Measurements from ENCODE around the gene WDR36. TPM values are rescaled to one million over a fixed set of nuclear protein-coding genes. Genes with fewer than 3 reads are reported as not detected.

Gene WDR36
- total RNA-seq, 1 donor from 2014 or later = 17.6 TPM

- TF ChIP-seq CTCF (IDR thresholded peaks at IDR 0.05) = peak; percentile 72
- H3K27ac Mint-ChIP-seq (ENCODE audit: unreplicated experiment) = no peak overlapping the region
- no peaks in the 10 kb centered on the region for H3K9me3 Mint-ChIP-seq (ENCODE audit: low read depth)
- no peak for DNase-seq (ENCODE audit: low spot score)
- H3K4me3 Mint-ChIP-seq (ENCODE audit: unreplicated experiment) = no peak overlapping the region
- H3K27me3 Mint-ChIP-seq (ENCODE audit: low read depth) = peaks cover 52% of the 10 kb centered on the region
- H3K36me3 Mint-ChIP-seq (ENCODE audit: low read depth) = no peaks in the 10 kb centered on the region
- no peaks in the 10 kb centered on the region for H3K4me1 Mint-ChIP-seq (ENCODE audit: low read depth)
These were observed 28.3 kb upstream of the WDR36 start for GRCh38 chr5:111063709-111064322.

- Mint-ChIP-seq H3K4me1 (ENCODE audit: low read depth) (peaks cover 11% of the 10 kb centered on the region), H3K36me3 (ENCODE audit: low read depth) (no peaks in the 10 kb centered on the region), H3K4me3 (ENCODE audit: unreplicated experiment) (no peak overlapping the region), H3K27me3 (ENCODE audit: low read depth) (peaks cover 69% of the 10 kb centered on the region), H3K27ac (ENCODE audit: unreplicated experiment) (no peak overlapping the region), H3K9me3 (ENCODE audit: low read depth) (no peaks in the 10 kb centered on the region)
- no peak for TF ChIP-seq CTCF (IDR thresholded peaks at IDR 0.05)
- DNase-seq (ENCODE audit: low spot score) = no peak
These were observed 25.7 kb upstream of the WDR36 start for GRCh38 chr5:111066261-111066938.

GRCh38 chr5:111068213-111068612 lies 23.9 kb upstream of the WDR36 start:
- no peaks in the 10 kb centered on the region for H3K36me3 Mint-ChIP-seq (ENCODE audit: low read depth)
- peaks cover 77% of the 10 kb centered on the region for H3K27me3 Mint-ChIP-seq (ENCODE audit: low read depth)
- DNase-seq (ENCODE audit: low spot score) = no peak
- TF ChIP-seq CTCF (IDR thresholded peaks at IDR 0.05) = no peak
- H3K4me1 Mint-ChIP-seq (ENCODE audit: low read depth) = peaks cover 12% of the 10 kb centered on the region
- H3K4me3 Mint-ChIP-seq (ENCODE audit: unreplicated experiment) = no peak overlapping the region
- no peak overlapping the region for H3K27ac Mint-ChIP-seq (ENCODE audit: unreplicated experiment)
- H3K9me3 Mint-ChIP-seq (ENCODE audit: low read depth) = no peaks in the 10 kb centered on the region

DNA sequence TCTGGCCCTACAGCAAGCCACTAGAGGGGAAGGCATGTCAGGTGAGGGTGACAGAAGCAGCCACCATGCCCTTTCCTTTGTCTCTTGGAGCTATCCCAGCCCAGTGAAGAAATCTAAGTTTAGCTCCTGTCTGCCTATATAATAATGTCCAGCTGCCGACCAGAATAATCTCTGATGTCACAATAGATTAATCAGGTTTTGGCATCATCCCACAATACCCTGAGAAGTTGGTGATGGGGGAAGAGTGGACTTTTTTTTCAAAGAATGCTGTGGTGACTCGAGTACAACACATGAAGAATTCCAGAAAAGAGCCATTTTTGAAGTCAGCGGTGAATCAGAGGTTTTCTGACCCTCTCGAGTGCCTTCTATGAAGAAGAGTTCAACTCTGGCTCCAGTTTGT lies 22.3 kb upstream of the WDR36 start:
- Mint-ChIP-seq H3K27ac (ENCODE audit: unreplicated experiment) (no peak overlapping the region), H3K4me1 (ENCODE audit: low read depth) (peaks cover 17% of the 10 kb centered on the region), H3K27me3 (ENCODE audit: low read depth) (peaks cover 85% of the 10 kb centered on the region), H3K9me3 (ENCODE audit: low read depth) (no peaks in the 10 kb centered on the region), H3K36me3 (ENCODE audit: low read depth) (no peaks in the 10 kb centered on the region), H3K4me3 (ENCODE audit: unreplicated experiment) (peak overlapping the region; percentile 66)
- no peak for DNase-seq (ENCODE audit: low spot score)
- no peak for TF ChIP-seq CTCF (IDR thresholded peaks at IDR 0.05)

DNA sequence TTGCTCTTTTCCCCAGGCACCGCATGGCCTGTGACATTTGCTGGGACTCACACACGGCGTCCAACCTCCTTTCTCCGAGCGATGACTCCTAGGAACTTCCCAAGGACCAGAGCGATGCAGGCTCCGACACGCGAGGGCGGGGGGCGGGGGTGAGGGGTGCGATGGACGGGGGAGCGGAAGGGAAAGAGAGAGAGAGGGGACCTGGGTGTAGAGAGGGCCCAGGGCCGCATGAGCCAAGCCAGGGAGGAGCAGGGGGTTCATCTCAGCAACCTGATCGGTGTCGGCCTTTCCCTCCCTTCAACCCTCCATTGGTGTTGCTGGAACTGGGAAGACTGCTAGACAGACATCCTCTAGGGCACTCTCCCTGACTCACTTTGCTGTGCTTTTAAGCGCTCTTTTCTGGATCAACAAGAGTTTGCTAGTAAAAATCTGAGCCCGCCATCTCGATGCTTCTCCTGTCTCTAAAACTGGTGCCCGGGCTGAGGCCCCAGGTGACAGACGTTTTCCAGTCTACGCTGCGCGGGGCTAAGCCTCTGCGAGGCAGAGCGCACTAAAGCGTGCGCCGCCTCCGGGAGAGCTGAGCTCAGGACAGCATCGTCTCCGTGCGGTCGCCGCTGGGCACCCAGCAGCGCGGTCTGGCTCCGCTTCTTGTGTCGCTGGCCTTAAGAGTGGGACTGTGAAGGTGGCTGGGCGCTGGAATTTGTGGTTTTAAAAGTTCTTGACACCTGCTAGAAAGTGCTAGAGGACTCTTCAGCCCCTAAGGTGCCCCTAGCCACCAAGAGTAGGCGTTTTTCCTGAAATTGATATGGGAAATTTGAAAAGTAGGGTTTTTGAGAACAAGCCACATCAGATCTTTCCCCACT lies 21.6 kb upstream of the WDR36 start:
- Mint-ChIP-seq H3K27me3 (ENCODE audit: low read depth) (peaks cover 80% of the 10 kb centered on the region), H3K4me1 (ENCODE audit: low read depth) (peaks cover 19% of the 10 kb centered on the region), H3K9me3 (ENCODE audit: low read depth) (no peaks in the 10 kb centered on the region), H3K36me3 (ENCODE audit: low read depth) (no peaks in the 10 kb centered on the region), H3K4me3 (ENCODE audit: unreplicated experiment) (peak overlapping the region; percentile 66), H3K27ac (ENCODE audit: unreplicated experiment) (no peak overlapping the region)
- peak; percentile 76 for DNase-seq (ENCODE audit: low spot score)
- peak; percentile 39 for TF ChIP-seq CTCF (IDR thresholded peaks at IDR 0.05)
